A549 (cell line): ENCODE results near the gene CNIH3.
"Not testable (repeated sequence)": the region's sequence is repeated elsewhere in the genome, so short reads cannot be mapped to it uniquely, and the experiment has no call there.

Source experiments
- CBX2 ChIP-seq: fragments of 200-600 bp; sonication (generic); IDR thresholded peaks from 2 replicates; pipeline ENCODE4 v1.6.1; 2016; ENCODE audit warnings: low read depth, mild to moderate bottlenecking, borderline replicate concordance
- CTCF ChIP-seq: fragments of >200 bp; sonication (Bioruptor Twin); formaldehyde crosslinking; IDR thresholded peaks from 3 replicates; pipeline ENCODE4 v1.5.1; 2016
- ELK1 ChIP-seq: fragments of 150-350 bp; IDR thresholded peaks from 2 replicates; pipeline ENCODE4 v1.6.1; 2014; ENCODE audit warnings: low read depth, mild to moderate bottlenecking, low read length
- EP300 ChIP-seq, 2 experiments: fragments of >200 bp; sonication (Bioruptor Twin); formaldehyde crosslinking; IDR thresholded peaks; 2 replicates in 1 of 2; 3 replicates in 1 of 2; pipeline ENCODE4 v1.6.1; 2016 to 2017
- HDAC2 ChIP-seq: fragments of 200-600 bp; sonication (generic); IDR thresholded peaks from 2 replicates; pipeline ENCODE4 v1.6.1; 2016
- MAX ChIP-seq: IDR thresholded peaks from 2 replicates; pipeline ENCODE4 v1.6.1; 2012
- POLR2A ChIP-seq: IDR thresholded peaks from 2 replicates; pipeline ENCODE4 v1.6.1; 2012; ENCODE audit warnings: mild to moderate bottlenecking, low read length
- REST ChIP-seq: fragments of 200-600 bp; sonication (generic); IDR thresholded peaks from 2 replicates; pipeline ENCODE4 v1.6.1; 2016; ENCODE audit warnings: antibody characterized with exemption, mild to moderate bottlenecking, moderate library complexity
- SREBF2 ChIP-seq: fragments of 450-650 bp; IDR thresholded peaks from 2 replicates; pipeline ENCODE4 v1.6.1; 2014; ENCODE audit warnings: mild to moderate bottlenecking, moderate library complexity

GRCh38 chr1:224571975-224572374, 44.1 kb upstream of the CNIH3 start:
- not testable (repeated sequence) for TF ChIP-seq POLR2A; CTCF; EP300 (IDR thresholded peaks at IDR 0.05); MAX; CBX2; HDAC2; SREBF2; ELK1; REST
